IPS-18c (cell line): ENCODE measurements around the gene MEPE.

Experiments used
- H3K4me3 ChIP-seq: 2 replicates; pipeline ENCODE4 v1.7.0; 2013; ENCODE audit warnings: low read depth, mild to moderate bottlenecking, low read length, moderate library complexity; ENCODE audit not compliant: insufficient read depth
- H3K9me3 ChIP-seq: one replicate; pipeline ENCODE4 v1.6.1; 2013; ENCODE audit warnings: mild to moderate bottlenecking, low read length, moderate library complexity; ENCODE audit not compliant: control insufficient read depth, insufficient read depth

MEPE gene

GRCh38 chr4:87835743-87836142 is 3.0 kb downstream of the MEPE start:
- no peak overlapping the region for H3K4me3 ChIP-seq
- no peaks in the 10 kb centered on the region for H3K9me3 ChIP-seq

GRCh38 chr4:87838205-87838604 is 5.4 kb downstream of the MEPE start:
- no peak overlapping the region for H3K4me3 ChIP-seq
- no peaks in the 10 kb centered on the region for H3K9me3 ChIP-seq

GRCh38 chr4:87838890-87839591 is 6.3 kb downstream of the MEPE start:
- H3K4me3 ChIP-seq, result no peak overlapping the region
- no peaks in the 10 kb centered on the region for H3K9me3 ChIP-seq

DNA sequence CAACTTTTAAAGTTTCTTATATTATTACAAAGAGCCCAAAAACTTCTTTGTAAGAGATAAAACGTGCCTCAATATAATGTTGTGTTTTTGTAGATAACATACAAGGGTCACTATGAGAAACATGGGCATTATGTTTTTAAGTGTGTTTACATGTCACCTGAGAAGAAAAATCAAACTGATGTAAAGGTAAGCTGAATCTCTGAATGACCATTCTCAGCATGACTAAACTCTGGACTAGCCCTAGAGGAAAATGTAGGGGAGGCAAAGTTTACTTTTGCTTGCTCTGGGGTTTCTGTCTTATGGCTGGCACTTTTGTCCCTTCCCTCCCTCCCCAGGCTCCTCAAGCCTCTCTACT is 6.8 kb downstream of the MEPE start:
- H3K4me3 ChIP-seq, result no peak overlapping the region
- H3K9me3 ChIP-seq, result no peaks in the 10 kb centered on the region

- no peaks in the 10 kb centered on the region for H3K9me3 ChIP-seq
Measured at GRCh38 chr4:87840149-87840548, 7.4 kb downstream of the MEPE start.

GRCh38 chr4:87843936-87844335 is 11.2 kb downstream of the MEPE start:
- no peak overlapping the region for H3K4me3 ChIP-seq

More at GRCh38 chr4:87840149-87840548, 7.4 kb downstream of the MEPE start:
- no peak overlapping the region for H3K4me3 ChIP-seq

GRCh38 chr4:87844452-87844851 is 11.7 kb downstream of the MEPE start:
- no peaks in the 10 kb centered on the region for H3K9me3 ChIP-seq
- no peak overlapping the region for H3K4me3 ChIP-seq

More at GRCh38 chr4:87843936-87844335, 11.2 kb downstream of the MEPE start:
- H3K9me3 ChIP-seq, result no peaks in the 10 kb centered on the region

- no peak overlapping the region for H3K4me3 ChIP-seq
- no peaks in the 10 kb centered on the region for H3K9me3 ChIP-seq
Measured at GRCh38 chr4:87846226-87846625, 13.5 kb downstream of the MEPE start.

GRCh38 chr4:87848622-87849351 is 16.0 kb downstream of the MEPE start:
- H3K4me3 ChIP-seq, result peak overlapping the region; percentile 35; the same call in 1 of the 2 replicates
- H3K9me3 ChIP-seq, result no peaks in the 10 kb centered on the region

DNA sequence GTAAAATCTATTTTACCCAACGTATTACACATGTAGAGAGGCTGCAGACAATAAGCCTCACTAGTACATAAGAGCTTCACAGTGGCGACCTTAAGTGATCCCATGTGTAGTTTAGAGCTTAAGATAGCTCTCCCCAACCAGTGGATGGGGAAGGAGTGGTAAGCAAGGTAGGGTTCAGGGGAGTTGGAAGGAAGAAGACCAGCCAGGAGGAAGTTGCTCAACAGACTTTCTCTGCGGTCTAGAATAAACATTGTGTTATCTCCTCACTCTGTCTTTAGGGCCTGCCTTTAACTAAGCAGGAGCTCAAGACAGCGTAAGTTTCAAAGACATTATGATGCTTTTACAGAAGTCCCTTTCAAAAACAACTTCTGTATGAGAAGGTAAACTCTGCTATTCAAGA is 16.8 kb downstream of the MEPE start:
- Histone ChIP-seq H3K4me3 (no peak overlapping the region), H3K9me3 (no peaks in the 10 kb centered on the region)

DNA sequence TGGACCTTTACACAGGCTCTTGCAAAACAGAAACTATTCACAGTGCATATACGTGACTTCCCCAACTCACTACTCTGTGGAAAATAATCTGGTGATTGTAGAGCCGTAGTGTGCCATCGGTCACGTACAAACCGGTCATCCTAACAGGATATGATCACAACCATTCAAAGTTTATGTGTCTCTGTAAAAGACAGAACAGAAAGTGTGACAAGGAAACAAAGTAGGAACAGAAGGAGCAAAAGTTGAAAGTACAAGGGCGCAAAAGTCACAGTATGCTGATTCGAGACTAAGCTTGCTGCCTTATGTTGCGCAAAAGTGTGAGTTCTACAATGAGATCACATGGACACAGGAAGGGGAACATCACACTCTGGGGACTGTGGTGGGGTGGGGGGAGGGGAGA is 18.6 kb downstream of the MEPE start:
- Histone ChIP-seq H3K9me3 (no peaks in the 10 kb centered on the region), H3K4me3 (no peak overlapping the region)

- no peak overlapping the region for H3K4me3 ChIP-seq
Measured at GRCh38 chr4:87851953-87852352, 19.2 kb downstream of the MEPE start.

GRCh38 chr4:87853108-87853507 is 20.3 kb downstream of the MEPE start:
- Histone ChIP-seq H3K4me3 (no peak overlapping the region), H3K9me3 (no peaks in the 10 kb centered on the region)

More at GRCh38 chr4:87851953-87852352, 19.2 kb downstream of the MEPE start:
- H3K9me3 ChIP-seq, result no peaks in the 10 kb centered on the region

- Histone ChIP-seq H3K9me3 (no peaks in the 10 kb centered on the region), H3K4me3 (no peak overlapping the region)
Measured at GRCh38 chr4:87853891-87854290, 21.1 kb downstream of the MEPE start.

- Histone ChIP-seq H3K4me3 (no peak overlapping the region), H3K9me3 (no peaks in the 10 kb centered on the region)
Measured at GRCh38 chr4:87855559-87855958, 22.8 kb downstream of the MEPE start.

- H3K9me3 ChIP-seq, result no peaks in the 10 kb centered on the region
- no peak overlapping the region for H3K4me3 ChIP-seq
Measured at GRCh38 chr4:87856816-87857215, 24.0 kb downstream of the MEPE start.

DNA sequence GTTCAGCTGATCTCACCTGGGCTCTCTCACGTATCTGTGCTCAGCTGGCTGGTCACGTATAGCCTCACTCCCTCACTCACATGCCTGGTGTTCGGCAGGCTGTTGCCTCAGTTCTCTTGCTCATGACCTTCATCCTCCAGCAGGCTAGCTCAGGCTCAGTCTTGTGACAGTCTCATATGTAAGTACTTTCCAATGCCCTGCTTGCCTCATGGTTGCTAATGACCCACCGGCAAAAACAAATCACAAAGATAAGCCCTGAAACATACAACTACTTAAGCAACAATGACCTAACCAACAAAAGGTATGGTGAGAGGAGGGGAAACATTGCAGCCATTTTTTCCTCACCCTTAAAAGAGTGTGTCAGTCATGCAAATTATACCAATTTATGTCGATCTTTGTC is 25.0 kb downstream of the MEPE start:
- no peak overlapping the region for H3K4me3 ChIP-seq
- H3K9me3 ChIP-seq, result no peaks in the 10 kb centered on the region

GRCh38 chr4:87862236-87862635 is 29.5 kb downstream of the MEPE start:
- H3K4me3 ChIP-seq, result no peak overlapping the region

More at GRCh38 chr4:87862236-87862635, 29.5 kb downstream of the MEPE start:
- peaks cover 2% of the 10 kb centered on the region for H3K9me3 ChIP-seq
